SKM-1 treated with dmso at 0.1 percent for 144 hours (cell line): ENCODE results near the gene ATP8B3.

Experiments used
- DNase-seq: peaks from one replicate; lab custom pipeline; 2025; ENCODE audit not compliant: unreplicated experiment; lab: John Stamatoyannopoulos, UW

The ATP8B3 gene

DNA sequence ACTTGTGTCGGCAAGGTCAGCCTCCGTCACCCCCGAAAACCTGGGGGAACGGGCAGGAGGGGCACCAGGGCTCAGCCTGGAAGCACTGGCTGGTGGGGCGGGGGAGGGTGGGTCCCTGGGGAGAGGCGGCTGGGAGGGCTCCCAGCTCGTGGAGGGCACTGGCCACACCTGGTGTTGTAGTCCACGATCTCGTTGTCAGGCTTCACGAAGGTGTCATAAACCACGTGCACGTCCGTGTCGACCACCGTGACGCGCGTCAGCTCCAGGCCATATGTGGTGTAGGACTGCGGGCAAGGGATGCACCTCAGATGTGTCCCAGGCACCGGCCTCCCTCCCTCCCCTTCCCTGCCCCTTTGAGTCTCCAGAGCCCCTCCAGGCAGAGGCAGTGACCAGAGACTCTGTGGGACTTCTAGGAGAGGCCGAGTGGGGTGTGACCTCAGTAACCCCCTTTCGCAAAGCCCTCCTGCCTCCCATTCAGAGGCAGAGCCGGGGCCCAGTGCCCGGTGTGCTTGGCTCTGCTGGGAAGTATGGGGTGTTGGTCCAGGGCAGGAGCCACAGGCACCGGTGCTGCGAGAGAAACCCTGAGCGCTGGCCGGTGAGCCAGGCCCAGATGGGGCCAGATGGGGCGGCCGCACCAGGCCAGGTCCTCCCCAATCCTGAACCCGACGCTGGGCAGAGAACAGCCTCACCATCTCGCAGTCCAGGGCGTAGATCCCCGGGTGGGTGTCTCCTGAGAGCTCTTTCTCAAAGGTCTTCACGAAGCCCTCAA is 4.6 kb upstream of the ATP8B3 start:
- no peak for DNase-seq

DNA sequence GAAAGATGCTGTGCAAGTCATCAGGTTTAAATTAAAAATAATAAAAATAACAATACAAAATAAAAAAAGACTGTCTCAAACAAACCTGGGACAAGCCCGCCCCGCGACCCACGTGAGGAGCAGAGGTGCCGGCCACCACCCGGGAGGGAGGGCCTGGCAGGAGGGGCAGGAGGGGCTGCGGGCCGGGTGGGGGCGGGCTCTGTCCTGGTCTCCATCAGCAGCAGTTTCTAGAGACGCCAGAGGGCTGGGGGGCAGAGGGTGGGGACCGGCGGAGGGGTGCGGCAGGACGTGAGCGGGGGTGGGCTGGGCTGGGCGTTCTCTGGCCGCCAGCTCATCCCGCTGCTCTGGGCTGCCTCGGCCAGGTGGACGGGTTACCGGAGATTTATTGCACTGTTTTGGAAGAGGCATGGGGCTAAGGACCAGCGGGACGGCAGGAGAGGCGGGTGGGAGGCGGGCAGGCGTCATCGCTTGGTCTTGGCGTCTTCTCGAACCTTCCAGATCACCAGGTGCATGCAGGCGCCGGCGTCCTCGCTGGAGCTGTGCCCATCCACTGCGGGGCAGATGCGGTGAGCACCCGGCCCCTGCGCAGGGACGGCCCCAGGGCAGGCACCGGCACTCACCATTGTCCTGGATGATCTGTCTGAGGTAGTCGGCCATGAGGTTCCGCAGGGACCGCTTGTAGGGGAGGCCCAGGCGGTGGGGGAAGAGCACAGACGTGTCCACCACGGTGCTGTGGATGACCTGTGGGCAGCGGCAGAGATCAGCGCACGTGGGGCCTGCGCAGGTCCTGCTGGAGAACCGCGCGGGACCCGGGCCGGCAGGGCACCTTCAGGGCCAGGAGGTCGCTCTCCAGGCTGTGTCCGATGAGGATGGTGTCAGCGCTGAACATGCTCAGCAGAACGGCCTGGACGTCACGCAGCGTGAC is 3.8 kb upstream of the ATP8B3 start:
- no peak for DNase-seq

DNA sequence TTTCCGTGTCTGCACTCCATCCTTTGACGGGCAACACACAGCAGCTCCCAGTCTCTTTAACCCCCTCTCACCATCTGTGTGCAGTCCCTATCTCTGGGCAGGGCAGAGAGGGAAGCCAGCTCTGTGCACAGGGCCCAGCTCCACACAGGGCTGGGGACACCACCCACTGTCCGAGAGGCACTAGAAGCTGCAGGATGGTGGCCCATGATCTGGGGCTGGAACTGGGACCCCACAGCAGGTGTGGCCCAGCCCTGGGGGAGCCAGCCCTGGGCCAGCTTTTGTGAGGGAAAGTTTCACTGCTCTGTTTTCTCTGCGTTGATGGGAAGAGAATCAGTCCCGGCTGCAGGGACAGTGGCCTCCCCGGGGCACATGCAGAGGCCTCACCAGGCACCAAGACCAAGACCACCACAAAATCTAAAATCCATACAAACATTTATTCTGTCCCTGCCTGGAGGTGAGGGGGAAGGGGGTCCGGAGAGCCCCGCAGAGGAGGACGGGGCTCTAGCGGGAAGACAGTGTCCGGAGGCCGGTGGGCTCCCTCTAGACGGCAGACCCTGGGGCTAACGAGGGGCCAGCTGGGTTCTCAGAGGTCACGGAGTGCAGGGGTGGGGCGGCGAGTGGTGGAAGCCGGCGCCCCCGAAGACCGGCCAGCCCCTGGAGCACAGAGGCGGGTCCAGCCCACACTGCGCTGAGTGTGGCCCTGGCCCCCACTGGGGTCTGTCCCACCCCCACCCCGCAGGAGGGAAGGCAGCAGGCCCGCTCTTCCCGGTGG is 2.9 kb upstream of the ATP8B3 start:
- no peak for DNase-seq

DNA sequence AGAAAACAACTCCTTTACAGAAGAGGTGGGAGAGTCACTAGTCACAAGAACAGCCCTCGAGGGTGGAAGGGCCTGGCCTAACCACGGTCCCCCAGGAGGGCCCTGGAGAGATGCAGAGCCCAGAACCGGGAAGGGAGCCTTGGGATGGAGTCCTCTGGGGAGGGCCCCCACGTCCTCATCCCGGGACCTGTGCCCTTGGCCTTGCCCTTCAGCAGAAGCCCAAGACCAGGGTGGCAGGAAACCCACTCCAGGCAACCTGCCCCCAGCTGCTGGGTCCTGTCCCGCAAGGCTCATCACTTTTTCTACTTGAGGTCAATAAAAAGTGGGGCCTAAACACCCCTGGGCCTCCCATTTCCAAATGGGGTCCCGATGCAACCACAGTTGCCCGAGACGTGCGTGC is 2.3 kb upstream of the ATP8B3 start:
- no peak for DNase-seq

DNA sequence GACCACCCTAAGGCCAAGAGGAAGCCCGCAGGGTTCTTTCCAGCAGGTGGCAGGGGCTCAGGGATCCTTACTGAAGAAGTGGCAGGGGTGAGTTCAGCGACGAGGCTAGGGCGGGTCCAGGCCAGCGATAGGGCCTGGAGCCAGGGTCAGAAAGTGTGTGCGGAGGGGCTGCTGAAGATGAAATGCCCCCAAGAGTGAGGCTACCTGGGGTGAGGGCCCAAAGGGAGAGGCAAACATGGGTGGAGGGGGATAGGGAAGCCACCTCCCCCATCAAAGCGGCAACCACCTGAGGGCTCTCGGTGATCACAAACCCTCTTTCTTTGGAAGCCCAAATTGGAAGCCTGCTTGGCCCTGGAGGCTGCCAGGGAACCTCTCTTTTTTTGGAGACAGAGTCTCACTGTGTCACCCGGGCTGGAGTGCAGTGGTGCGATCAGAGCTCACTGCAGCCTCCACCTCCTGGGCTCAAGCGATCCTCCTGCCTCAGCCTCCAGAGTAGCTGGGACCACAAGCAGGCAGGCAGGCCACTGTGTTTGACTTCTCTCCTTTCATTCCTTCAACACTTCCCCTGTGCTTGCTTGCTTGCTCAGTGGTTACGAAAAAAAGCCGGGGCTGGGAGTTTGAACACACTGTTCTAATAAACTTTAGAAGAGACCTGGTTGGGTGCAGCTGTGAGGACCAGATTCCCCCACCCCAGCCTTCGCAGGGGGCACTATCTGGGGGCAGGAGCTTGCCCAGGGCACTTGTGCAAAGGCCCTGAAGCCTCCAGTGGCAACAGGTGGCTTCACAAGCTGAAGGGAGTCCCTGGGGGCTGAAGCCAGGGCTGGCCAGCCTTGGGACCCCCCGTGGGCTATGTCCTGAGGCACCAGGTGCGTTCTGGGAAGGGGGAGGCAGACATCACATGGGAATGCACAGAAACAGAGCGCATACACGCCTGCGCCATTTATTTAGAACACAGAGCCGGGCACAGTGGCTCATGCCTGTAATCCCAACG is 1.4 kb upstream of the ATP8B3 start:
- DNase-seq, result no peak

DNA sequence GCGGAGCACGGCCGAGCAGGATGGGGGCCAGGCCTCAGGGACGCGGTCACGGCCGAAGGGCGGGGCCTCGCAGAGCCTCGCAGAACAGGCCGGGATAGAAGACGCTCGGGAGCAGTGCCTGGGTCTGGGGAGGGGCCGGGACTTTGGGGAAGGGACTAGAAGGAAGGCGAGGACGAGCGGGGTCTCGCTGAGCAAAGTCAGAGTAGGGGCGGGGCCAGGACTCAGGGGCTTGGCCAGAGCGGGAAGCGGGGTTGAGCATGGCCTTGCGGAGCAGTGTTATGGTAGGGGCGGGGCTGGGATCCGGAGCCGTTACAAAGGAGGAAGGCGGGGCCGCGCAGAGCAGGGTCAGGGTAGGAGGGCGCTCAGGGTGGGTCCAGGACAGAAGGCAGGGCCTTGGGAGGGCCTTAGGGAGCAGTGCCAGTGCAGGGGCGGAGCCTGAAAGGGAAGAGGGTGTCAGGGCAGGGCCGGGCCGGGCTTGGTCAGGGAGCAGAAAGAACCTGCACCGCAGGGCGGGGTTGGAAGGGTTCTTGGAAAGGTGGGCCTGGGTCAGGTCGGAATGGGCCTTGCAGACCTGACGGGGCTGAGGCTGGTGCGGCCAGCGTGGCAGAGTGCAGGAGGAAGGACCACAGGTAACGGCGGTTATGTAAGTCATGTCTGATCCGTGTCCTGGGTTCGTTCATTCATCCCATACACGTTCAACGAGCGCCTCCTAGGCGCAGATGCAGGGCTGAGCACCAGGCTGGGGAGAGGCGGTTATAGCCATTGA is 533 bp upstream of the ATP8B3 start:
- peak; percentile 95 for DNase-seq

DNA sequence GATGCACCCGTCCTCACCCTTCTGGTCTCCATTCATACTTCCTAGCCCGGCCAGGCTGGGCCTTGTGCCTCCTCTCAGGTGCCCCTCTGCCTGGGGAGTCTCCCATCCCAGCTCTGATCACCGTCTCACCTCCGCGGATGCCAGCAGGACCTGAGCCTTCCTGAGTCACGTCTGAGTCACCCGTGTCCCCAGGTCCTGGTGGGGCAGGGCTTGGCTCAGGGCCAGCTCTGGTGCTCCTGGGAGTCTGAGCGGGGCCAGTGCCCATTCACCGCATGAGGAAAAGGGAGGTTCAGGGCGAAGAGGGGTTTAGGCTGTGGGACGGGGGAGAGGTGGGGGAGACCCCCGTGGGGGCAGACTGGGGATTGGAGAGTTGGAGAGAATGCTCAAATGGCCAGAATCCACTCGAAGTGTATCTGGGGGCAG is 593 bp downstream of the ATP8B3 start:
- no peak for DNase-seq

DNA sequence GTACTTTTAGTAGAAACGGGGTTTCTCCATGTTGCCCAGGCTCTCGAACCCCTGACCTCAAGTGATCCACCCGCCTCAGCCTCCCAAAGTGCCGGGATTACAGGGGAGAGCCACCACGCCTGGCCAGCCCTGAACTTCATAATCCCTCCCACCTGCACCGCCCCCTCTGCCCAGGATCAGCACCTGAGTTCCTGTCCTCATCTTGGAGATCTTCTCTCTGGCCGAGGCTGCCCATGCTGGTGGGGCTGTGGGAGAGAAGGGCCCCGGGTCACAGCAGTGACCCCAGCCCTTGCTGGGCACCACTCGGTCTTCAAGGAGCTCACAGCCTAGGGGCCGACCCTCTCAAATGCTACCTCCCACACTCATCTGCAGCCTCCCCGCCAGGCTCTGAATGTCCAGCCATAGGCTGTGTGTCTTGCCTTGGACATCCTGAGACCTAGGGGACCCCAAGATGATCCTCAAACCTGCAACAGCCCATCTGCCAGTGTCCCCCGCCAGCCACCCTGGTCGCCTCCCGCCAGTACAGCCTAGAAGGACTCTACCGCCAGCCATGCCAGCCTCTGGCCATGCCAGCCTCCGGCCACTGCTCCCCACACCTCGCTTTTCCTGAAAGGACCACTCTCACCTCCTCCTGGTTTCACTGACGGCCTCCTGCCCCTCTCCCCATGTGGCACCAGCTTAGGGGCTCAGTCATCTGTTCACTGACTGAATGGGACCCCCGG is 1.5 kb downstream of the ATP8B3 start:
- no peak for DNase-seq

DNA sequence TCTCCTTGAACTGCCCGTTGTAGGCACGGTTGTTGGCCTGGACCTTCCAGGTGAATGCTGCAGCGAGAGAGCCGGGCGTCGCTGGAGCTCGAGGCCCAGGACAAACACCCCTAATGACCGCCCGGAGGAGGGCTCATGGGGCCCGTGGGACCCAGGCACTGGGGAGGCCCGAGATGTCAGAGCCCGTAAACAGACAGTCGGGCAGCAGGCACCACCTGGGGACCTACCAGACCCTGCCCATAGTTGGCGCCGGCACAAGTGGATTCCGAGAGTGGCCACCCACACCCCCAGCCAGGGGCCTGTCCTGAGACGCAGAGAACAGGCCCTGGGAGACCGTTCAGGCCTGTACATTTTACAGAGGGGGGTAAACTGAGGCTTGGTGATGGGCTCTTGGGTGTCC is 2.4 kb downstream of the ATP8B3 start:
- DNase-seq, result no peak

DNA sequence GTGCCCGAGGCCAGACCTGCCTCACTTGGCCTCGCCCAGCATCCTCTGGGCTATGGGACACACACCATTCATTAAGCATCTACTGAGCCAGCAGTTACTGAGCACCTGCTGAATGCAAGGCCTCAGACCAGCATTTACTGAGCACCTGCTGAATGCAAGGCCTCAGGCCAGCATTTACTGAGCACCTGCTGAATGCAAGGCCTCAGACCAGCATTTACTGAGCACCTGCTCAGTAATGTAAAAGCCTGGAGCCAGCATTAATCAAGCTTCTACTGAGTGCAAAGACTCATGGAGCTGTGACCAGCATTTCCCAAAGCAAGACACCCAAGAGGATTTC is 3.7 kb downstream of the ATP8B3 start:
- no peak for DNase-seq

DNA sequence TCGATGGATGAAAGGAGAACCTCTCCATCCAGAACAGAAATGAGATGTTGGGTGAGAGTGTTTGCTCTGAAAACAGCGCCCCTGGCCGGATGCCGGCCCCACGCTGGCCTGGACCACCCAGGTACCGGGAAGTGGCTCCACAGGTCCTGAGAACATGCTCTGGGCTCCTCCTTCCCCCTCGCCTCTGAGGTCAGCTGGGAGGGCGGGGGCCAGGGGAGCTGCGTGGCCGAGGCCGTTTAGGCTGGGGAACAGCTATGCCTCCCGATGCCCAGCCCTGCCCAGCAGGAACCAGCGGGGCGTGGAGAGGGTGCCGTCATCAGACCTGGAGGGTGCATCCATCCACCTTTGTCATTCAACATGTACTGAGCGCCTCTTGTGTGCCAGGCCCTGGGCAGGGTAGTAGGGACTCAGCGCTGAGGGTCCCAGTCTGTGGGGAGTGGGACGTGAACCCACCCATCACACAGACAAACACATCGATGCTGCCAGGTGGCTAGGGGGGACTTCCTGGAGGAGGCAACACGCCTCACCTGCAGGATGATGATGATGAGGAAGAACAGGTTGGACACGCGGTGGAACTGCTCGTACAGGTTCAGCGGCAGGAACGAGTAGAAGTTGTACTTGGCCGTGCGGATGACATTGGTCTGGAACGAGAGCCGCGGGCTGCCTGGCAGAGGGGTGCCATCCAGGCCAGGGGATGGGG is 4.2 kb downstream of the ATP8B3 start:
- no peak for DNase-seq

DNA sequence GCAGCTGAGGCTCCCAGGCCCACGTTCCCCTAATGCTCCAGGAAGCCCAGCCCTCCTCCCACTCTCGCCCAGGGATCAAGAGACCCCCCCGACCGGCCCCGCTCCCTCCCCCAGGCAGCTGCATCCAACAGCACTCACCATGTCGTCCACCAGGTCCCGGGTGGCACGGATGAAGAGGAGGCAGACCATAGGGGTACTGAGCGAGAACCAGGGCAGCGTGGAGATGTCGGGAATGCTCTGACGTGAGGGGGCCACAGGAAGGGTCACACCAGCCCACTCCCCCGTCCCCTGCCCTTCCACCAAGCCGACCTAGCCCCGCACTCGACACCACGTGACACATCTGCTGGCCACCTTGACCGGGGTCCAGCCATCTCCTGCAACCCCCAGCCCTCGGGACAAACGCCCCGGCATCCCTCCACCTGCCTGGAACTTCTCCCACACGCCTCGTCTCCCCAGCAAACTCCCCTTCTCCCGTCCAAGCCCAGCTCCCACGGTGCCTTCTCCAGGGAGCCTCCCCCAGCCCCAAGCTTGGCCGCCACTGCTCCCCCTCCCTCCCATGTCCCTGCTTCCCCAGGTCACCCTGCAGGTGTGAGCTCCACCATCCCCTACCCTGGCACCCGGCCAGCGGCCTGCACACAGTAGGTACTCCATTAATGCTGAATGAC is 4.9 kb downstream of the ATP8B3 start:
- no peak for DNase-seq

DNA sequence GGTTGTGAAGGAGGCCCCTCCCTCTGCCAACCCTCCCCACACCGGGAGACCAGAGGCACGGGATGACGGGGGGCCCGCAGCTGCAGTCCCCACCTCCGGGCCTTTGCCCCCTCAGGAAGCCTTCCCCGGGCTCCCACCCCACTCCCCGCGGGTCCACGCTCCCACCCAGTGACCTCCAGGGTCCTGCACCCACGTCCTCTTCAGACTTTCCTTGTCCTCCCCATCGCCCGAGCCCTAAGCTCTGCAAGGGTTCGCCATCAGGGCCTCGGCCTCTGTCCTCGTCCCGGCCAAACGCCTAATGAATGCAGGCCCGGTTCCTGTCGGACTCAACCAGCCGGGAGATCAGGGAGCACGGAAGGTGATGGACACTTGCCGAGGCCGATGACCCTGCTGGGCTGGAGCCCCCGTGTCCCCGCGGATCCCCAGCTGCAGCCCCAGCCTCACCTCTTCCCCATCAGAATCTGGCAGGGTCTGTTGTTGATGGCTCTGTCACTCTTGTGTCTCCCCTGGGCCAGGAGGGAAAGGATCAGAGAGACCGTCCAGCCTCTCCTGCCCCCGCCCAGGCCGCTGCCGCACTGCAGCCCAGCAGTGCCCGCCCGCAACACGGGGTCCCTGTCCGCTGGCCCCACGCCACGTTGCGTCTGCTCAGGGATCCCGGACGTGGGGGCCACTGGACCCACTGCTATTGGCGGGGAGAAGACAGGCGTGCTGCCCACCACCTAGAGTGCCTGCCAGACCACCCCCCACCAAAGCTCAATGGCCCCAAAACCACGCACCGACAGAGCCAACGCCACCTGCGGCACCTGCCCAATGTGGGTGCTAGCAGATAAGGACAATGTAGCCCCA is 5.7 kb downstream of the ATP8B3 start:
- no peak for DNase-seq

DNA sequence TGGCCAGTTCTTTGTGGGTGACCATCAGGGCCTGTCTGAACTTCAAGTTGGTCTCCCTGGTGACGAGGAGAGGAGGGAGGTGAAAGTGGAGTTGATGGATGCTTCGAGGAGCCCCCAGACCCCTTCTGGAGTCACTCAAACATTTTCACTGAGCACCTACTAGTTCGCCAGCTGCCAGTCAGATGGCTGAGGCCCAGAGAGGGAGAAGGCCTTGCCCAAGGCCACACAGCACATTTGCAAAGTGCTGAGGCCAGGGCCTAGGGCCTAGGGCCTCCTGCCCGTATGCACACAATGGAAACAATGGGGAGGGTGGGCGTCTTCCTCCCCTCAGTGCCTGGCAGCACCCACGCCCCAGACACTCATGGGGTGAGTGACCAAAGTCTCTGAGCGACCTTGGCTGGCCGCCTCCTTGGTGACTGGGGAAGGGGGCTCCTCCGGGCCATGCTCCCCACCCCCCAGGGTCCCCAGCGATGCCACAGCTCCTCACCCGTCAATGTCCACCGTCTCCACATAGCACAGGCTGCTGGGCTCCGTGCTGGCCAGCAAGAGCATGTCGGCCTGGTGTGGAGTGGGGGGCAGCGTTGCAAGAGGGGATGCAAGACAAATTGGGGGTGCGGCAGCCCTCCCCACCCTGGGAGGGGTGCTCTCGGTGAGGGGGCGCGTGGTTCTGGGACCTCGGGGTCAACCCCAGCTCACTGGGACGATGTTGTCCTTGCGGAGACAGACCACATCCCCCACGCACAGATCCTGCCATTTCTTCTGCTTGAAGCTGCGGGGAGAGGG is 6.5 kb downstream of the ATP8B3 start:
- DNase-seq, result no peak

DNA sequence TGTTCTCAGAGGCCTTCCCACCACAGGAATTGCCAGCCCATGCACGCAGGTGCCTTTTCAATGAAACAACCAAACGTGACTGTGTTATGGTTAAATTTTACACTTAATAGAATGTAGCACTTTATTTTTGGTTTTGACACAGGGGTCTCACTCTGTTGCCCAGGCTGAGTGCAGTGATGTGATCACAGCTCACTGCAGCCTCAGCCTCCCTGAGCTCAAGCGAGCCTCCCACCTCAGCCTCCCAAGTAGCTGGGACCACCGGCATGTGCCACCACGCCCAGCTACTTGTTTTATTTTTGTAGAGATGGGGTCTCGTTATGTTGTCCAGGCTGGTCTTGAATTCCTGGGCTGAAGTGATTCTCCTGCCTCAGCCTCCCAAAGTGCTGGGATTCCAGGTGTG is 7.2 kb downstream of the ATP8B3 start:
- no peak for DNase-seq

DNA sequence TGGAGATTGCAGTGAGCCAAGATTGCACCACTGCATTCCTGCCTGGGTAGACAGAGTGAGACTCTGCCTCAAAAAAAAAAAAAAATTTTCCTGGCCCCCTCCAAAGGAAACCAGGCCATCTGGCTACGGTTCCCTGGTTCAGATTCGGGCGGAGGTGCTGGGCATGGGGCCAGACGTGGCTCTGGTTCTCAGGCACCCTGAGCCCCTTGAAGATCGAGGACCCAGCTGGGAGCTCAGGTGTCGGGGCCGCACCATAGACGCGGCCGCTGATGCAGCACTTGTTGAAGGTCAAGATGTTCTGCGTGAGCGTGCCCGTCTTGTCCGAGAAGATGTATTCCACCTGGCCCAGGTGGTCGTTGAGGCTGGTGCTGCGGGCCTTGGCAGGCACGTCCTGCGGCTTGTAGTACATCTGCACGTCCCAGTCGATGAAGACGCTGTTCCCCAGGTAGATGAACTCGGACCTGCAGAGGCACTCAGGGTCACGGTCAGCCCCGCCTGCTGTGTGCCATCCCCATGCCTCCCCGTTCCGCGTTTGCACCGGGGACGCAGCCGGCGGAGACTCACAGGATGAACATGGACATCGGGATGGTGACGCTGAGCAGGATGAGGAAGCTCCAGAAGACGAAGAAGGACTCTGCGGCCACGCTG is 12.3 kb downstream of the ATP8B3 start:
- no peak for DNase-seq
